ENCODE measurements around the gene PAK6.

DNA sequence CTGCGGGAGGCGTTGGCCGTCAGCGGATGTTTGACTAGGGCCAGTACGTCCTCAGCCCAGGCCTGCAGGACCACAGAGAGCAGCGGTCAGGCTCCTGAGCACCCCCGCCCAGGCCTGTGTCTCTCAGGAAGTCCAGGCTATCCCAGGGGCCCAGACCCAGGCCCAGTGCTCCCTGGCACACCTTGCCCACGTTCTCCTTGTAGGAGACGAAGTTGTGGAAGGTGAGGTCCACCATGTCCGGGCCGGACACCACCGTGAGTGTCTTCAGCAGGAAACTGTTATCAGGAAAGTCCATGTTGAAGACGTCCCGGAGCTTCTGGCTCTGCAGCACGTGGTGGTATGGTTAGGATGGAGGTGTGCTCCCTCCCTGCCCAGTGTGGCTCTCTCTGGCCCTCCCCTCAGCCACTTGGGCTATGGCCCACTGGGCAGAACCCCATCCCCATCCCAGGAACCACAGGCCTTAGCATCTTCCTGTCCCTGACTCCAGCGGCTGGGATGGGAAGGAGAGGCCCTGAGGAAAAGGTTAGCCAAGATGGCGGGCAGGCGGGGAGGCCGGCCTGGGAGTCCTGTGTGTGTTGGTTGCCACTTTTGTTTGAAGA, 63.5 kb downstream of the PAK6 start:
- TF ChIP-seq POLR2AphosphoS5 (IDR thresholded peaks at IDR 0.05) (no peak), EP300 (IDR thresholded peaks at IDR 0.05) (no peak), POLR2A (IDR thresholded peaks at IDR 0.05) (no peak)
- TF ChIP-seq, protein P1, sequence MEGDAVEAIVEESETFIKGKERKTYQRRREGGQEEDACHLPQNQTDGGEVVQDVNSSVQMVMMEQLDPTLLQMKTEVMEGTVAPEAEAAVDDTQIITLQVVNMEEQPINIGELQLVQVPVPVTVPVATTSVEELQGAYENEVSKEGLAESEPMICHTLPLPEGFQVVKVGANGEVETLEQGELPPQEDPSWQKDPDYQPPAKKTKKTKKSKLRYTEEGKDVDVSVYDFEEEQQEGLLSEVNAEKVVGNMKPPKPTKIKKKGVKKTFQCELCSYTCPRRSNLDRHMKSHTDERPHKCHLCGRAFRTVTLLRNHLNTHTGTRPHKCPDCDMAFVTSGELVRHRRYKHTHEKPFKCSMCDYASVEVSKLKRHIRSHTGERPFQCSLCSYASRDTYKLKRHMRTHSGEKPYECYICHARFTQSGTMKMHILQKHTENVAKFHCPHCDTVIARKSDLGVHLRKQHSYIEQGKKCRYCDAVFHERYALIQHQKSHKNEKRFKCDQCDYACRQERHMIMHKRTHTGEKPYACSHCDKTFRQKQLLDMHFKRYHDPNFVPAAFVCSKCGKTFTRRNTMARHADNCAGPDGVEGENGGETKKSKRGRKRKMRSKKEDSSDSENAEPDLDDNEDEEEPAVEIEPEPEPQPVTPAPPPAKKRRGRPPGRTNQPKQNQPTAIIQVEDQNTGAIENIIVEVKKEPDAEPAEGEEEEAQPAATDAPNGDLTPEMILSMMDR (IDR thresholded peaks at IDR 0.05) = no peak

All from gastroesophageal sphincter (tissue), 3 donors.